HEK293 (cell line): ENCODE data around the gene TFRC.

Experiments used
- CTCF ChIA-PET: fragments of 350-600 bp; formaldehyde crosslinking; extraction: SDS; loops from one replicate; lab custom pipeline; 2021; ENCODE audit warnings: antibody characterized with exemption; lab: Yijun Ruan, JAX
- POLR2A ChIA-PET: fragments of 300-600 bp; formaldehyde crosslinking; extraction: SDS; loops from one replicate; lab custom pipeline; 2020; ENCODE audit warnings: antibody characterized with exemption, inconsistent platforms; lab: Yijun Ruan, JAX
- H3K27ac ChIP-seq: fragments of 200-500 bp; sonication (Bioruptor generic); 2 replicates; pipeline ENCODE4 v1.5.1; 2014; ENCODE audit warnings: low read depth, low read length, control low read depth, inconsistent platforms; ENCODE audit errors: extremely low read depth
- H3K36me3 ChIP-seq, 2 experiments: fragments of 200-500 bp in 1 of 2; sonication (Bioruptor generic) in 1 of 2; 1 replicate in 1 of 2; 2 replicates in 1 of 2; pipeline ENCODE4 v1.5.1; 2014 to 2017; ENCODE audit warnings: inconsistent platforms in 2 of 2, low read length in 2 of 2; ENCODE audit not compliant: control insufficient read depth in 2 of 2, insufficient read depth in 1 of 2
- H3K4me1 ChIP-seq: fragments of 200-500 bp; sonication (Bioruptor generic); 2 replicates; pipeline ENCODE4 v1.5.1; 2014; ENCODE audit warnings: mild to moderate bottlenecking, low read length, inconsistent platforms; ENCODE audit not compliant: control insufficient read depth, insufficient read depth
- H3K4me3 ChIP-seq: 2 replicates; pipeline ENCODE4 v1.5.1; 2011; ENCODE audit warnings: low read depth, mild to moderate bottlenecking, control low read depth, low read length, moderate library complexity
- H3K9me3 ChIP-seq: fragments of 200-500 bp; sonication (Bioruptor generic); 2 replicates; pipeline ENCODE4 v1.5.1; 2014; ENCODE audit warnings: low read depth, low read length, inconsistent platforms; ENCODE audit not compliant: control insufficient read depth, insufficient read depth
- HOXD13 ChIP-seq: sonication (generic); formaldehyde crosslinking; IDR thresholded peaks from 2 replicates; pipeline ENCODE4 v1.8.0; 2022; ENCODE audit warnings: missing genetic modification reagents, borderline replicate concordance
- KLF7 ChIP-seq: fragments of 450-650 bp; formaldehyde crosslinking; IDR thresholded peaks from 2 replicates; pipeline ENCODE4 v1.5.1; 2016; ENCODE audit warnings: missing biosample characterization, missing genetic modification characterization, borderline replicate concordance
- MZF1 ChIP-seq: fragments of 450-650 bp; formaldehyde crosslinking; IDR thresholded peaks from 2 replicates; pipeline ENCODE4 v1.5.1; 2017; ENCODE audit warnings: missing biosample characterization, missing genetic modification characterization, borderline replicate concordance
- PRDM1 ChIP-seq: fragments of 450-650 bp; formaldehyde crosslinking; IDR thresholded peaks from 2 replicates; pipeline ENCODE4; 2016; ENCODE audit warnings: missing biosample characterization, missing genetic modification characterization
- TCF7L2 ChIP-seq: IDR thresholded peaks from 2 replicates; pipeline ENCODE4 v1.6.1; 2011; ENCODE audit warnings: low read depth, mild to moderate bottlenecking, inconsistent platforms, low read length, moderate library complexity, borderline replicate concordance
- ZBTB26 ChIP-seq: fragments of 450-650 bp; formaldehyde crosslinking; optimal IDR thresholded peaks from 2 replicates; pipeline ENCODE3; 2016; ENCODE audit warnings: missing biosample characterization, mild to moderate bottlenecking, missing genetic modification characterization
- ZBTB6 ChIP-seq: fragments of 450-650 bp; formaldehyde crosslinking; IDR thresholded peaks from 2 replicates; pipeline ENCODE4 v1.5.1; 2017; ENCODE audit warnings: missing biosample characterization, missing genetic modification characterization
- ZFHX2 ChIP-seq: fragments of 450-650 bp; formaldehyde crosslinking; conservative IDR thresholded peaks from 2 replicates; pipeline ENCODE4 v1.5.1; 2016; ENCODE audit warnings: missing biosample characterization, missing genetic modification characterization
- ZNF114 ChIP-seq: fragments of 450-650 bp; formaldehyde crosslinking; IDR thresholded peaks from 2 replicates; pipeline ENCODE4 v1.5.0; 2017; ENCODE audit warnings: missing biosample characterization, missing genetic modification characterization
- ZNF146 ChIP-seq: fragments of 450-650 bp; formaldehyde crosslinking; IDR thresholded peaks from 2 replicates; pipeline ENCODE4 v1.5.1; 2016; ENCODE audit warnings: missing biosample characterization, missing genetic modification characterization
- ZNF239 ChIP-seq: fragments of 450-650 bp; formaldehyde crosslinking; IDR thresholded peaks from 2 replicates; pipeline ENCODE4 v1.5.1; 2016; ENCODE audit warnings: missing biosample characterization, missing genetic modification characterization
- ZNF302 ChIP-seq: fragments of 450-650 bp; formaldehyde crosslinking; IDR thresholded peaks from 2 replicates; pipeline ENCODE4 v1.5.1; 2016; ENCODE audit warnings: missing biosample characterization, missing genetic modification characterization, low read depth
- ZNF311 ChIP-seq: fragments of 450-650 bp; formaldehyde crosslinking; IDR thresholded peaks from 2 replicates; pipeline ENCODE4 v1.5.1; 2017; ENCODE audit warnings: missing biosample characterization, missing genetic modification characterization, borderline replicate concordance
- ZNF48 ChIP-seq: fragments of 450-650 bp; formaldehyde crosslinking; IDR thresholded peaks from 2 replicates; pipeline ENCODE4 v1.5.1; 2016; ENCODE audit warnings: missing biosample characterization, missing genetic modification characterization
- ZNF544 ChIP-seq: fragments of 450-650 bp; formaldehyde crosslinking; IDR thresholded peaks from 2 replicates; pipeline ENCODE4 v1.5.0; 2017; ENCODE audit warnings: missing biosample characterization, missing genetic modification characterization
- ZNF549 ChIP-seq: fragments of 450-650 bp; IDR thresholded peaks from 2 replicates; pipeline ENCODE4 v1.5.1; 2018; ENCODE audit warnings: missing biosample characterization, missing genetic modification characterization, mild to moderate bottlenecking, inconsistent platforms, moderate library complexity
- ZNF555 ChIP-seq: fragments of 450-650 bp; formaldehyde crosslinking; conservative IDR thresholded peaks from 2 replicates; pipeline ENCODE4 v1.5.1; 2017; ENCODE audit warnings: missing biosample characterization, mild to moderate bottlenecking, missing genetic modification characterization, inconsistent platforms
- ZNF596 ChIP-seq: fragments of 450-650 bp; IDR thresholded peaks from 2 replicates; pipeline ENCODE4 v1.5.0; 2018; ENCODE audit warnings: missing biosample characterization, mild to moderate bottlenecking, missing genetic modification characterization, moderate library complexity
- ZNF626 ChIP-seq: fragments of 450-650 bp; sonication (Bioruptor Pico); formaldehyde crosslinking; IDR thresholded peaks from 2 replicates; pipeline ENCODE4 v1.5.1; 2018; ENCODE audit warnings: missing biosample characterization, missing genetic modification characterization, inconsistent platforms
- ZNF768 ChIP-seq: fragments of 450-650 bp; formaldehyde crosslinking; IDR thresholded peaks from 2 replicates; pipeline ENCODE4 v1.5.1; 2018; ENCODE audit warnings: missing biosample characterization, mild to moderate bottlenecking, missing genetic modification characterization
- ZNF776 ChIP-seq: fragments of 450-650 bp; formaldehyde crosslinking; IDR thresholded peaks from 2 replicates; pipeline ENCODE4 v1.5.0; 2017; ENCODE audit warnings: missing biosample characterization, missing genetic modification characterization, borderline replicate concordance
- ZSCAN4 ChIP-seq: fragments of 450-650 bp; formaldehyde crosslinking; IDR thresholded peaks from 2 replicates; pipeline ENCODE4 v1.5.1; 2017; ENCODE audit warnings: missing biosample characterization, missing genetic modification characterization

The TFRC gene

GRCh38 chr3:196121066-196121465 is 39.2 kb upstream of the TFRC start:
- H3K4me3 ChIP-seq = no peak overlapping the region
- H3K4me1 ChIP-seq = no peaks in the 10 kb centered on the region
- H3K36me3 ChIP-seq = no peaks in the 10 kb centered on the region
- CTCF ChIA-PET = no interaction called here
- TF ChIP-seq ZNF302 (tag by site-specific recombination) (no peak), ZNF311 (no peak), HOXD13 (CRISPR knock-in tag) (no peak), ZBTB6 (no peak), ZNF549 (tag by site-specific recombination) (no peak), ZNF596 (no peak), MZF1 (tag by site-specific recombination) (no peak), KLF7 (tag by site-specific recombination) (no peak), ZNF768 (tag by site-specific recombination) (no peak), ZNF239 (no peak)
- no peak overlapping the region for H3K27ac ChIP-seq
- POLR2A ChIA-PET = no interaction called here
- no peaks in the 10 kb centered on the region for H3K9me3 ChIP-seq

- ChIA-PET POLR2A (no interaction called here), CTCF (no interaction called here)
- no peaks in the 10 kb centered on the region for H3K4me1 ChIP-seq
- TF ChIP-seq PRDM1 (tag by site-specific recombination) = no peak
- TF ChIP-seq ZNF555 = no peak
- no peak for TF ChIP-seq ZNF114 (tag by site-specific recombination)
- TF ChIP-seq ZFHX2 = no peak
- no peak for TF ChIP-seq ZNF146 (tag by site-specific recombination)
- TF ChIP-seq ZNF626 (tag by site-specific recombination) = no peak
- no peak for TF ChIP-seq ZNF776 (tag by site-specific recombination)
- TF ChIP-seq ZNF311 = no peak
- TF ChIP-seq ZNF544 (tag by site-specific recombination) = no peak
- TF ChIP-seq ZBTB26 (tag by site-specific recombination) = no peak
- no peak for TF ChIP-seq ZSCAN4 (tag by site-specific recombination)
- no peak for TF ChIP-seq ZNF48 (tag by site-specific recombination)
- TF ChIP-seq TCF7L2 = no peak
- H3K27ac ChIP-seq = no peak overlapping the region
- H3K36me3 ChIP-seq = no peaks in the 10 kb centered on the region
- no peaks in the 10 kb centered on the region for H3K9me3 ChIP-seq
- H3K4me3 ChIP-seq = no peak overlapping the region
Observed at GRCh38 chr3:196120291-196120951, 38.5 kb upstream of the TFRC start.
